ENCODE data around the gene HAUS2. TPM values are rescaled to one million over a fixed set of nuclear protein-coding genes. Genes with fewer than 3 reads are reported as not detected.

HAUS2 gene
- total RNA-seq, 1 donor from 2014 or later = 54.6 TPM

DNA sequence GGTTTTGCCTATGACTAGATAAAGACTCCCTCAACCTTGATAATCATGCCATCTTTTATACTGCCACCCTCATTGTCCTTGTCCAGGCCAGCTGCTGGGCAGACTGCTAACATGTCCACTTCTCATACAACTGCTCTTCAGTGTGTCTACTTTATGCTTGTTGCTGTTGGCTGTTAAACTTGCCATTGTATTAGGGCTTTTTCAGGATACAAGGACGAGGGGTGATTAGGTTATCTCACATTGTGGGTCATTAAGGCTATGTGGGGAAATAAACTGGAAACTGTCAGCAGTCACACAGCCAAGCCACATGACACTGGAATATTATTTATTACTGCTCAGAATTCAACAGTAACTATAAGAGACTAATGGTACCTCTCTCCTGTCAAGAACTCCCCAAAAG is 62.9 kb downstream of the HAUS2 start:
- no peak for DNase-seq

DNA sequence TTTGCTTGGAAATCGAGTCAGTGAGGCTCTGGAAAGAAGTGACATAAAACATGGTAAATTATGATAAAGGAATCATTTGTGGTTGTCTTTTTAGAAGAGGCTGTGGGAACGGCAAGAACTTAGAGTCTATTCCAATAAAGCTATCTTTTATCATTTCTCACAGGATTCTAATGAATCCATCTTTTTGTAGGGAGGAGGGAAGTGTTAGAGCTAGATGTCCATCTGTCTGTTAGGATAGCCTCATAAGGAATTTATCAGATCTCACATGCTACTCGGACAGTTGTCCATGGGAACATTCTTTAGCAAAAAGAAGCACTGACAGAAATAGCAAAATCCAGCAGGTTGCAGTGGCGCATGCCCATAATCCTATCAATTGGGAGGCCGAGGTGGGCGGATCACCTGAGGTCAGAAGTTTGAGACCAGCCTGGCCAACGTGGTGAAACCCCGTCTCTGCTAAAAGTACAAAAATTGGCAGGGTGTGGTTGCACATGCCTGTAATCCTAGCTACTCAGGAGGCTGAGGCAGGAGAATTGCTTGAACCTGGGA is 63.8 kb downstream of the HAUS2 start:
- no peak for DNase-seq

DNA sequence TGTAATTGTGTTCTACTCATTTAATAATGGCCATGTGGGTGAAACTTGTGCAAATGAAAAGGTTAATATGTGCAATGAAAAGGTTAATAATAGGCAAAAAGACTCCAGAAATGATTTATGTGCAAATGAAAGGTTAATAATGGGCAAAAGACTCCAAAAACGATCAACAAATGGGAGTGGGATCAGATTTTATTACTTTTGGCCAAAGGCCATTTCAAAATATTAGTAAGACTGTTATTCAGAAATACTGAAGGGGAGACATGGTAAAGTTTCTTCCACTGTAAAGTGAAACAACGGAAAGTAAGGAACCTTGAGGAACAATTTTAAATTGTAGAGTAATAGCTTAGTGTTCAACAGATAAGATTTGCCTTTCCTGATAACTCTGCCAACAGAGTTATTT is 67.5 kb downstream of the HAUS2 start:
- DNase-seq = no peak

Other genes with a start within 250 kb of the HAUS2 start
- gene CAPN3, start 189.3 kb upstream of the HAUS2 start, total RNA-seq = 1.1 TPM
- 52.4 TPM for gene ZNF106, start 57.7 kb upstream of the HAUS2 start, total RNA-seq
- 26.4 TPM for gene SNAP23, start 53.2 kb upstream of the HAUS2 start, total RNA-seq
- 16.2 TPM for gene LRRC57, start within 50 bp of the HAUS2 start, total RNA-seq
- gene STARD9, start 26.8 kb downstream of the HAUS2 start, total RNA-seq = 5.1 TPM
- 10.9 TPM for gene CDAN1, start 188.3 kb downstream of the HAUS2 start, total RNA-seq